ENCODE measurements around the gene FOXP1. TPM values are rescaled to one million over a fixed set of nuclear protein-coding genes. Genes with fewer than 3 reads are reported as not detected.

Gene FOXP1
- total RNA-seq, 4 donors from 2014 or later: 103 to 173 (median 140) TPM

DNA sequence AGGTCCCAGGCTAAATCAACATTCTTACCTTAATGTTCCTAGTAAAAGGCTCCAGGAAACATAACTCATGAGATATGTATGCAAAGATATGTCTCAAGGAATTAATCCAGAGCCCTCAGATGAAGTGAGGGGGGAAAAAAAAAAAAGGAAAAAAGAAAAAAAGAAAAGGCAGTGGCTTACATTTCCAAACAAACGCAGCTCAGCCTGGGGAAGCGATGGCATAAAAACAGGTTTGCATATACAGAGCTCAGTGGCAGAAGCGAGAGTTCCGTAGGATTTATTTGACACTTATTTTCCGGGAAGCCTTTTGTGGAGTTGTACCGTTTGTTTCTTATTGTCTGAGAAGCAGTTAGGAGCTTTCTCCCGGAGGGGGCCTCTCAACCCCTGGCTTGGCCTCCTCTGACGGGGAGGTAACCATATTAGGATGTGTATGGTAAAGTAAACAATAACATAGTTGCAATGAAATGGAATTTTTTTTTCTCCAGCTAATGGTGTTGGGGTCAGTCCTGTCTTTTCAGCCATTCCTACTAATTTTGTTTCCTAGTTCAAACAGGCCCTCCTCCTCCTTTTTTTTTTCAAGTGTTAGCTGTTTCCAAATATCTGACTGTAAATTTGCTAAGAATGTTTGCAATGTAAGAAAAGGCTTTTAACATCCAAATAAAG is 338.6 kb downstream of the FOXP1 start:
- H3K4me3 ChIP-seq: peak overlapping the region in 1 of 4 donors; percentile 26

DNA sequence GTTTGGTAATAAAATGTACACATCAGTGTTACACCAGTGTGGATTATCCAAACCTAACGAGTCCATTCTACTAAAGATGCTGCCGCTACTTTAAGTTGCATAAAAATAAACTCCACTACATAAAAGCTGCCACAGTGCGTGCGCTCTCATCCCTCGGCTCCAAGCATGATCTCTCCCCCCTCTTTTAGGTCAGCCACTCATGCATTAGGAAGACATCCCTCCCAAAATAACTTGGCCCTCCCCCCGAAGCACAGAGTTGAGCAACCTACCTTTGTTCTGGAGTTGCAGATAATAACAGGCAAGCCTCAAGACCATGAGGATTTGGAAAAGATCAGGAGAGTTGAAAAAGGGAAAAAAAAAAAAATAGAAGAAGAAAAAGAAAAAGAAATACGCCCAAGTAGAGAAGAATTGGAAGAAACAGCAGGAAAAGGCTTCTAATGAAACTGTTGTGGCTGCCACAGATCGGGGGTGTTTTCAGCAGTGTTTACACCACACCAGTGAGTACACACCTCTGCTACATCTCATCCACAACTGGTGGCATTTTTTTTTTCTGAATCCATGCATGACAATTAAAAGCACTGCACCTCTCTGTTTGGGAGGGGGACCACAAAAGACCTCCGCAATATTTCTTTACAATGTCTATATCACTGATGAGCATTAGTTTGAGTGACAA is 339.2 kb downstream of the FOXP1 start:
- TF ChIP-seq, protein P1, sequence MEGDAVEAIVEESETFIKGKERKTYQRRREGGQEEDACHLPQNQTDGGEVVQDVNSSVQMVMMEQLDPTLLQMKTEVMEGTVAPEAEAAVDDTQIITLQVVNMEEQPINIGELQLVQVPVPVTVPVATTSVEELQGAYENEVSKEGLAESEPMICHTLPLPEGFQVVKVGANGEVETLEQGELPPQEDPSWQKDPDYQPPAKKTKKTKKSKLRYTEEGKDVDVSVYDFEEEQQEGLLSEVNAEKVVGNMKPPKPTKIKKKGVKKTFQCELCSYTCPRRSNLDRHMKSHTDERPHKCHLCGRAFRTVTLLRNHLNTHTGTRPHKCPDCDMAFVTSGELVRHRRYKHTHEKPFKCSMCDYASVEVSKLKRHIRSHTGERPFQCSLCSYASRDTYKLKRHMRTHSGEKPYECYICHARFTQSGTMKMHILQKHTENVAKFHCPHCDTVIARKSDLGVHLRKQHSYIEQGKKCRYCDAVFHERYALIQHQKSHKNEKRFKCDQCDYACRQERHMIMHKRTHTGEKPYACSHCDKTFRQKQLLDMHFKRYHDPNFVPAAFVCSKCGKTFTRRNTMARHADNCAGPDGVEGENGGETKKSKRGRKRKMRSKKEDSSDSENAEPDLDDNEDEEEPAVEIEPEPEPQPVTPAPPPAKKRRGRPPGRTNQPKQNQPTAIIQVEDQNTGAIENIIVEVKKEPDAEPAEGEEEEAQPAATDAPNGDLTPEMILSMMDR (IDR thresholded peaks at IDR 0.05): no peak
- no peak for TF ChIP-seq POLR2A (IDR thresholded peaks at IDR 0.05)
- no peaks in the 10 kb centered on the region for H3K36me3 ChIP-seq
- peaks cover 0 to 15% (median 0%) of the 10 kb centered on the region in 4 donors for H3K4me1 ChIP-seq
- no peak for DNase-seq
- peak overlapping the region in 1 of 4 donors; percentile 26 for H3K4me3 ChIP-seq
- peak overlapping the region in 2 of 4 donors; percentile 15 to 70 for H3K27ac ChIP-seq
- no peaks in the 10 kb centered on the region for H3K27me3 ChIP-seq
- H3K9me3 ChIP-seq: no peaks in the 10 kb centered on the region

More for the DNA sequence above, 338.6 kb downstream of the FOXP1 start:
- Histone ChIP-seq H3K4me1 (peaks cover 0 to 15% (median 0%) of the 10 kb centered on the region in 4 donors), H3K36me3 (no peaks in the 10 kb centered on the region), H3K27ac (peak overlapping the region in 1 of 4 donors; percentile 70), H3K9me3 (no peaks in the 10 kb centered on the region), H3K27me3 (no peaks in the 10 kb centered on the region)
- no peak for DNase-seq
- TF ChIP-seq, protein P1 (IDR thresholded peaks at IDR 0.05): no peak
- TF ChIP-seq POLR2A (IDR thresholded peaks at IDR 0.05): no peak

DNA sequence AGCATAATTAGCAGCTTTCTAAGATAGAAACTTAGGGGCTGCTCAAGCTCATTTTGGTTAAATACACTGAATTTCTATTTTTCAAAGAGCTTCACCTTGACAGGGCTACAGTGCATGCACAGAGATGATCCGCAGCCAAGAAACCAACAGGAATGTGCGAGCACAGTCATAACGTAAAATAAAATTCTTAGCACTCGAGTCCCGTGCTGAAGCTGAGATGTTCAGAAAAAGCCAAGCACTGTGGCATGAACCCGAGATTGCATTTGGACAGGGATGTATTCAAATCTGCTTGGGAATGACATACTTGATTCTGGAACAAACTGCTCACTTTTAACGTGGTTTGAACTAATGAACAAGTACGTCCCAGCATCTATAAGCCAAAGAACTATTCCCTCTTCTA is 340.3 kb downstream of the FOXP1 start:
- peak overlapping the region in 1 of 4 donors; percentile 70 for H3K27ac ChIP-seq
- no peak for DNase-seq
- no peaks in the 10 kb centered on the region for H3K36me3 ChIP-seq
- peaks cover 0 to 18% (median 0%) of the 10 kb centered on the region in 4 donors for H3K4me1 ChIP-seq
- H3K9me3 ChIP-seq: no peaks in the 10 kb centered on the region
- TF ChIP-seq POLR2A (IDR thresholded peaks at IDR 0.05): no peak
- TF ChIP-seq, protein P1 (IDR thresholded peaks at IDR 0.05): no peak
- H3K27me3 ChIP-seq: no peaks in the 10 kb centered on the region
- peak overlapping the region in 1 of 4 donors; percentile 6 for H3K4me3 ChIP-seq

DNA sequence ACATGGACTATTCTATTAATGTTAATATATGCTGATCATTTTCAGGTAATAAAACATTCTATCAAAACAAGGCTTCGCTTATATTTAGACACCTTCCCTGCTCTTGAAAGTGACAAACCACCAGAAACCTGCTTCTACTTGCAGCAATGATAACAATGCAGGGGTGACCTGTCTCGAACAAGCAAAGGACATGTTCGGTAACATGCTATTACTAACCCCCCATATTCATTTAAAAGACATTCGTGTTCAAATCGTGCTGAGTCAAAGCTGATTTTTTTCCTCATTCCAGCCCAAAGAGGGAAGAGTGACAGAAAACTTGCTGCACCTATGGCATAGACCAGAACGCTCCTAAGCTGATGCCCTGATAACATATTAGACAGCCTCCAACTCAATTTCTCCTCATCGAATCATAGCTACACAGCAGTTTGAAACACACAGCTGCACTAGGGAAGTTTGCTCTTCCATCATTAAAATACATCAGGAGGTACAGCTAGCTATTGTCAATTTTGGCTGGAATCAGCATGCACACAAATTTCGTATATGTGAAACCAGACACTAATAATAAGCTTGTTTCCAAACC is 341.5 kb downstream of the FOXP1 start:
- Histone ChIP-seq H3K4me1 (peaks cover 0 to 27% (median 0%) of the 10 kb centered on the region in 4 donors), H3K4me3 (no peak overlapping the region), H3K27ac (peak overlapping the region in 1 of 4 donors; percentile 15), H3K9me3 (no peaks in the 10 kb centered on the region), H3K27me3 (no peaks in the 10 kb centered on the region), H3K36me3 (no peaks in the 10 kb centered on the region)
- DNase-seq: no peak
- TF ChIP-seq, protein P1 (IDR thresholded peaks at IDR 0.05): no peak
- TF ChIP-seq POLR2A (IDR thresholded peaks at IDR 0.05): no peak

DNA sequence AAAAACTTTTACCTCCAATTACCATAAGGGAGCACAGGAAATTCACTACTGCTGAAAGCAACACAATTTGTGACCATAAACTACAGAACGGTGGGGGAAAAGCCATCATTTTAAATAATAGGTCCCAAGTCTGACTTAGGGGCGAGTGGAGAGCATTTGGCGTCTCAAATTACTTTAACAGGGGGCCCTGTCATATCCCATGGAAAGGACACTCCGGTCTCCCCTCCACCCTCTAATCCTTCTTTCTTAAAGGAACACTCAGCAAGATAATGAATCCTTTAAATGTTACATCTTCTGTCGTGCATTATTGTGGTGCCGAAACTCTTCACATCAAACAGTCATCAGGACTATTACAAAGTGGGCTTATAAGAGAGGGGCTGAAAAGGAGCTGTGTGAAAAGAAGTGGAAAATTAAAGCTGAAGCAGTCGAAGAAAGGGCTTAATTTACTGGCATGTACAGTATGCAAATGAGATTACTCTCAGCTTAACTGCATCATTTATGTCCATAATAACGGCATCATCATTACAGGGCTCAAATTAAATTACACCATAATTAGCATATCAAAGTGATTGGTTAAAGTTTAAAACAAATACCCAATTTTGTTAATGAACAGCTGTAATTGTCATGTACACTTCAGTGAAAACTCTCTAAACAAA is 342.2 kb downstream of the FOXP1 start:
- no peak for TF ChIP-seq POLR2A (IDR thresholded peaks at IDR 0.05)
- TF ChIP-seq, protein P1 (IDR thresholded peaks at IDR 0.05): no peak
- no peaks in the 10 kb centered on the region for H3K36me3 ChIP-seq
- no peak overlapping the region for H3K4me3 ChIP-seq
- H3K27me3 ChIP-seq: no peaks in the 10 kb centered on the region
- H3K27ac ChIP-seq: no peak overlapping the region
- H3K9me3 ChIP-seq: no peaks in the 10 kb centered on the region
- no peak for DNase-seq
- peaks cover 0 to 27% (median 0%) of the 10 kb centered on the region in 4 donors for H3K4me1 ChIP-seq
